ENCODE data around the gene CDC73. TPM values are rescaled to one million over a fixed set of nuclear protein-coding genes. Genes with fewer than 3 reads are reported as not detected.

Gene CDC73
- total and polyA plus RNA-seq, 9 donors: 11.9 to 59.2 (median 52.0) TPM

DNA sequence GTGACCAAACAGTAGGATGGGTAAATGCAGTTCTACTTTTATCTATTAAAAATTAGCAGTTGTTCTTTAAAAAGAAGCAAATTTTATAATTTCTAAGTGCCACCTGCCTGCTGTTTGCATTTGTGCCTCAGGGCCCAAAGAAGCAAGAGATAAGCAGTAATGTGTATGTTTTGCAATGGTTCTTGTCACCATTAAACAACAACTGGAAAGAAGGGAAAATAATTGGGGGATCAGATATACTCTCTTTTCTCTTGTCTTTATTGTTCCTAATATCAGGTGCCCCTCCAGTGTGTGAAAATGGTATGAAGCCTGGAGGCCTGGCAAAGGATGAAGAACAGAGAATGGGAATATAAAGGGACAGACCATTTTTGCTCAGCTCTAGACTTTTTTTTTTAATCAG, 55.0 kb downstream of the CDC73 start:
- no peak for DNase-seq
- Histone ChIP-seq H3K9me3 (no peaks in the 10 kb centered on the region), H3K36me3 (no peaks in the 10 kb centered on the region), H3K27ac (no peak overlapping the region), H3K27me3 (no peaks in the 10 kb centered on the region), H3K4me3 (no peak overlapping the region), H3K4me1 (ENCODE audit: insufficient read depth) (peaks cover 1% of the 10 kb centered on the region)
- TF ChIP-seq EP300 (IDR thresholded peaks at IDR 0.05) (no peak), CTCF (IDR thresholded peaks at IDR 0.05) (no peak), POLR2A (IDR thresholded peaks at IDR 0.05) (no peak)
- intact Hi-C loops (cut with DNase I): no loop called here

GRCh38 chr1:193179094-193179493, 57.3 kb downstream of the CDC73 start:
- peaks cover 1% of the 10 kb centered on the region for H3K4me1 ChIP-seq (ENCODE audit: insufficient read depth)
- no peak overlapping the region for H3K27ac ChIP-seq
- no peak for DNase-seq
- H3K4me3 ChIP-seq: no peak overlapping the region
- TF ChIP-seq EP300 (IDR thresholded peaks at IDR 0.05) (no peak), CTCF (IDR thresholded peaks at IDR 0.05) (no peak), POLR2A (IDR thresholded peaks at IDR 0.05) (no peak)
- H3K27me3 ChIP-seq: no peaks in the 10 kb centered on the region
- H3K9me3 ChIP-seq: no peaks in the 10 kb centered on the region
- intact Hi-C loops (cut with DNase I): no loop called here
- 56 to 76% (median 73%) methylated on average over 4 of the region's 4 CpGs for WGBS, 3 donors
- no peaks in the 10 kb centered on the region for H3K36me3 ChIP-seq

- TF ChIP-seq CTCF (IDR thresholded peaks at IDR 0.05) (no peak), EP300 (IDR thresholded peaks at IDR 0.05) (no peak), POLR2A (IDR thresholded peaks at IDR 0.05) (no peak)
- Histone ChIP-seq H3K9me3 (no peaks in the 10 kb centered on the region), H3K27me3 (no peaks in the 10 kb centered on the region), H3K4me3 (no peak overlapping the region), H3K36me3 (no peaks in the 10 kb centered on the region), H3K4me1 (ENCODE audit: insufficient read depth) (no peaks in the 10 kb centered on the region), H3K27ac (no peak overlapping the region)
- 28 to 51% (median 36%) methylated on average over 1 of the region's 1 CpG for WGBS, 3 donors
- DNase-seq: no peak
- intact Hi-C loops (cut with DNase I): no loop called here
Observed at GRCh38 chr1:193181536-193181935, 59.7 kb downstream of the CDC73 start.

- no peak for DNase-seq
- intact Hi-C loops (cut with DNase I): no loop called here
- H3K27ac ChIP-seq: no peak overlapping the region
- 55 to 56% (median 55%) methylated on average over 2 of the region's 2 CpGs for WGBS, 3 donors
- no peak overlapping the region for H3K4me3 ChIP-seq
- TF ChIP-seq CTCF (IDR thresholded peaks at IDR 0.05) (no peak), EP300 (IDR thresholded peaks at IDR 0.05) (no peak), POLR2A (IDR thresholded peaks at IDR 0.05) (no peak)
- H3K27me3 ChIP-seq: no peaks in the 10 kb centered on the region
- H3K4me1 ChIP-seq (ENCODE audit: insufficient read depth): no peaks in the 10 kb centered on the region
- no peaks in the 10 kb centered on the region for H3K36me3 ChIP-seq
- no peaks in the 10 kb centered on the region for H3K9me3 ChIP-seq
Observed at GRCh38 chr1:193181985-193182384, 60.2 kb downstream of the CDC73 start.

All from ovary (tissue), 9 donors.